Caki2 (cell line): ENCODE results near the gene FLACC1. TPM values are rescaled to one million over a fixed set of nuclear protein-coding genes. Genes with fewer than 3 reads are reported as not detected.

Experiments
- total RNA-seq: library from RNA; depleted of rRNA; stranded (reverse); fragments of >200 nt; shearing (Covaris generic); gene quantifications from 2 replicates; pipeline ENCODE4 v1.2.3, GENCODE V29; 2014; ENCODE audit warnings: low replicate concordance; rRNA removed

The FLACC1 gene
- total RNA-seq, 1 experiment from 2014 or later: not detected

Other genes with a start within 250 kb of the FLACC1 start
- gene CFLAR, start 241.2 kb downstream of the FLACC1 start, total RNA-seq: 99.7 and 108 TPM in 2 replicates
- gene CASP10, start 174.2 kb downstream of the FLACC1 start, total RNA-seq: 7.3 and 8.5 TPM in 2 replicates
- gene CASP8, start 96.8 kb downstream of the FLACC1 start, total RNA-seq: 52.0 and 58.7 TPM in 2 replicates
- gene TRAK2, start 94.1 kb upstream of the FLACC1 start, total RNA-seq: 5.9 and 17.8 TPM in 2 replicates
- 68.7 and 69.4 TPM in 2 replicates for gene STRADB, start 94.4 kb upstream of the FLACC1 start, total RNA-seq